Cortex of kidney (tissue), 1 donor: Measurements from ENCODE around the gene HSPA1B.
"Not testable (repeated sequence)": the region's sequence is repeated elsewhere in the genome, so short reads cannot be mapped to it uniquely, and the experiment has no call there.

ENCODE experiments used
- DNase-seq: peaks from one replicate; lab custom pipeline; 2025; lab: John Stamatoyannopoulos, UW

HSPA1B gene

GRCh38 chr6:31829633-31830283 lies 2.2 kb downstream of the HSPA1B start:
- no peak for DNase-seq

- DNase-seq = no peak
Measured at GRCh38 chr6:31830886-31831335, 3.4 kb downstream of the HSPA1B start.

GRCh38 chr6:31831350-31832215 lies 4.0 kb downstream of the HSPA1B start:
- no peak for DNase-seq

- peak; percentile 84 for DNase-seq
Measured at GRCh38 chr6:31834367-31835250, 7.1 kb downstream of the HSPA1B start.

GRCh38 chr6:31836047-31836473 lies 8.5 kb downstream of the HSPA1B start:
- no peak for DNase-seq

GRCh38 chr6:31836474-31837368 lies 9.2 kb downstream of the HSPA1B start:
- DNase-seq = no peak

- no peak for DNase-seq
Measured at GRCh38 chr6:31837369-31838113, 10.0 kb downstream of the HSPA1B start.

GRCh38 chr6:31838114-31838553 lies 10.6 kb downstream of the HSPA1B start:
- DNase-seq = not testable (repeated sequence)

- no peak for DNase-seq
Measured at GRCh38 chr6:31838968-31839367, 11.4 kb downstream of the HSPA1B start.

- not testable (repeated sequence) for DNase-seq
Measured at GRCh38 chr6:31839779-31840126, 12.2 kb downstream of the HSPA1B start.

GRCh38 chr6:31842053-31842452 lies 14.5 kb downstream of the HSPA1B start:
- DNase-seq = no peak

- no peak for DNase-seq
Measured at GRCh38 chr6:31844507-31844906, 17.0 kb downstream of the HSPA1B start.

GRCh38 chr6:31847276-31847978 lies 19.9 kb downstream of the HSPA1B start:
- no peak for DNase-seq

GRCh38 chr6:31850765-31851484 lies 23.4 kb downstream of the HSPA1B start:
- no peak for DNase-seq

GRCh38 chr6:31851485-31851832 lies 23.9 kb downstream of the HSPA1B start:
- no peak for DNase-seq

GRCh38 chr6:31851980-31852718 lies 24.6 kb downstream of the HSPA1B start:
- not testable (repeated sequence) for DNase-seq

GRCh38 chr6:31857774-31858173 lies 30.2 kb downstream of the HSPA1B start:
- not testable (repeated sequence) for DNase-seq

- DNase-seq = no peak
Measured at GRCh38 chr6:31858707-31859106, 31.2 kb downstream of the HSPA1B start.
